ENCODE measurements around the gene VSIG8.

DNA sequence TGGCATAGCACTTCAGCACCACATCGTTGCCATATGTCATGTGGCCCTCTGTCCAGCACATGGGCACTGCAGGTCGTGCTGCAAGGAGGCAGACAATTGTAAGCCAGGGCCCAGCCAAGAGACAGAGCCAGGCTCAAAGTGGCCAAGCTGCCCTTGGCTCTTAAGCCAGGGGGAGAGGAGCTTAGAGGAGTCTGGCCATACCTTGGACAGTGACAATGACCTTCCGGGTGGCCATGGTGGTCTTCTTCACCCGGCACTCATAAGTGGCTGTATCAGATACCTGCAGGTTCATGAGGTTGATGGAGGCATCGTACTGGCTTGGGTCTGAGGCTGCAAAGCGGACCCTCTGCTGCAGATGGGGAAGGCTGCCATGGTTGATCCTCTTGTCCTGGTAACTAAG is 4.6 kb downstream of the VSIG8 start:
- TF ChIP-seq POLR2A (IDR thresholded peaks at IDR 0.05) (no peak), CTCF (IDR thresholded peaks at IDR 0.05) (no peak), EP300 (IDR thresholded peaks at IDR 0.05) (no peak)

Data from ovary (tissue), 3 donors.